GM11168 (cell line): Measurements from ENCODE around the gene POLR2J.
"Not testable (repeated sequence)": the region's sequence is repeated elsewhere in the genome, so short reads cannot be mapped to it uniquely, and the experiment has no call there.

Experiments used
- in situ Hi-C: fragments of 300-500 bp; cut with MboI; formaldehyde crosslinking; loops from one replicate; pipeline ENCODE4 v1.12.0; 2022; ENCODE audit warnings: low sequenced_read_pairs; ENCODE audit not compliant: unreplicated experiment

POLR2J gene

DNA sequence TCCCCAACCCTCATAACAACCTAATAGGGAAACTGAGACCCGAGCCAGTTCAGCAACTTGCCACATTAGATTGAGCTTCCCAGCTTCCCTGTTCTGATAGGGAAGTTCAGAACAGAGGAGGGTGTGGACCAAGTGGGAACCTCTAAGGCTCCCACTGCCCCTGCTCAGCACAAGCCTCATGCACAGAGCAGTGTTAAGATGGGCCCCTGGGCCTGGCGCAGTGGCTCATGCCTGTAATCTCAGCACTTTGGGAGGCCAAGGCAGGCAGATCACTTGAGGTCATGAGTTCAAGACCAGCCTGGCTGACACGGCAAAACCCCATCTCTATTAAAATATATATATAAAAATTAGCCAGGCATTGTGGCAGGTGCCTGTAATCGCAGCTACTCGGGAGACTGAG lies 18.6 kb upstream of the POLR2J start:
- in situ Hi-C loops: not testable (repeated sequence)

DNA sequence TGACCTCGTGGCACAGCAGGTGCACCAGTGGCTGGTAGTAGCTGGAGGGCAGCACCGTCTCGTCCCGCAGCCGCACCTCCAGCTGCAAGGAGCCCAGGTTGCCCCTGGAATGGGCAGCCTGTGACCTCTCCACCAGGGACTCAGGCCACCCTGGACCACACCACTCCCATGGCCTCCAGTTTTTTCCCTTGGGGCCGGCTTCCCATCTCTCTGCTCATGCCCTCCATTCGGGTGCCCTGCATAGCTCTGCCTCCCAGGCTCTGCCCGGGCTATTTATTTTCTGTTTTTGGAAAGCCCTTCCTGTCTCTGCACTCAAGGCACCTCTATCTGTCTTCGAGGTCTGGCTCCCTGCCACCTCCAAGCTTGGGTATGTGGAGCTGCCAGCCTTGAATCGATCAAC lies 18.1 kb upstream of the POLR2J start:
- in situ Hi-C loops: not testable (repeated sequence)

DNA sequence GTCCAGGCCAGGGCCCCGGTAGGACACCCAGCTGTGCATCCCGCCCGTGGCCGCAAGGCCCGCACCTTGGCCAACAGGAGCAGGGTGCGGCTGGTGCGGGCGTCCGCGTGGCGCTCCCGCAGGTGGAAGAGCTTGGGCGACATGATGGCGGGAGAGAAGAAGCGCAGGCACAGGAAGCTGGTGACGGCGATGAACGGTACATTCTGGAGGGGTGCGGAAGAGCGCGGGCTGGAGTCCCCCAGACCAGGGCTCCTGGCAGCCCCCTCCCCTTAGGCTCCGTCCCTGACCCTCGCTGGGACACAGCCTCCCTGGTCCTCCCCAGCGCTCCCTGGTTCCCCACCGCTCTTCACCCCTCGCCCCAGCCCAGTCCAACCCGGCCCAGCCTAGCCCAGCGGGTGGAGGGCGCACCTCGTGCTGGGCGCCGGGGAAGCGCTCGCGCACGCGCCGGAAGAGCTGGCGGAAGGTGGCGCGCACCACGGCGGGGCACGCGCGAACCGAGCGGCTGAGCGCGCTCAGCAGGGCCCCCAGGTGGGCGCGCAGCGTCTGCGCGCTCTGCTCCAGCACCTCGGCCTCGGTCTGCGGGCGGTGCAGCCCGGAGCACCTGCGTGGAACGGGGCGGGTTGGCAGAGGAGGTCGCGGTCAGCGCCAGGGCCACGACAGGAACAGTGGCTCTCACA lies 15.9 kb upstream of the POLR2J start:
- in situ Hi-C loops: not testable (repeated sequence)

DNA sequence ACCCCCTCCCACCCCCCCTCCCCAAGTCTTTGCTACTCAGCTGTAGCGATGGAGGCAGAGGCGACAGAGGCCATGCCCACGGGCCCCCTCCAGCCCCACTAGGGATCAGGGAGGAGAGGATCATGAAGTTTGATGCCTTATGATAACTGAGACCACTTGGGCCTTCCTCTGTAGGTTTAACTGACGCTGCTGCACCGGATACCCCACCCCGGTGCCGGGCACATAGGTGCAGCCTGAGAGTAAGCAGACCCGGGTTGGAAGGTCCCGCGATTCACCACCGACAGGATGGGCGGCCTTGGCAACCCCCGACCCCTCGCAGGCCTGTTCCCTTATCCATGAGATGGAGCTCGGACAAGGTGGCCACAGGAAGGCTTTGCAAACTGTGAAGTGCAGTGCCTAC lies 15.3 kb upstream of the POLR2J start:
- in situ Hi-C loops: not testable (repeated sequence)

DNA sequence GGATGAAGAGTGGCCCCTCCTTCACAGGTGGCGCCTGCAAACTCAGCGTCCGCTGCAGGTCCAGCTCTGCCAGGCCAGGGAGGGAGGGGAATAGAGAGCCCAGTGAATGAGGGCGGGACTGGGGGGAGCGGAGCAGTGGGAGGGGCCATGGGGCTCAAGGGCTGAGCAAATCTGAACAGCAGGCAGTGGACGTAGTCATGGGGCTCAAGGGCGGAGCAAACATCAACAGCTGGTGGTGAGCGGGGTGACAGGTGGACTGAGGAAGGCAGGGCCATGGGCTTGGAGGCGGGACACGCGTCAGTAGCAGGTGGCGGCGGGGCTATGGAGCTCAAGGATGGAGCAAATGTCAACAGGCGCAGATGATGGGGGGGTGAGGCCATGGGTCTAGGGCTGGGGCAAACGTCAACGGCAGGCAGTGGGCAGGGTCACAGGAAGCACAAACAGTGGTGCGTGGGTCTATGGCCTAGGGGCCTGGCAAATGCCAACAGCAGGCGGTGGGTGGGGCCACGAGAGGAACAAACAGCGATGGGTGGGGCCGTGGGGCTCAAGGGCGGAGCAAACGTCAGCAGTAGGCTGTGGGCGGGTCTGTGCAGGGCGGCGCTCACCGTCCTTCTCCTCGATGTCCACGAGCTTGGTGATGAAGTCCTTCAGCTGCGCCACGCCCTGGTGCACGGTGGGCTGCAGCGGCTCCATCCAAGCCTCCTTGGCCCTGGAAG lies 14.7 kb upstream of the POLR2J start:
- in situ Hi-C loops: not testable (repeated sequence)

DNA sequence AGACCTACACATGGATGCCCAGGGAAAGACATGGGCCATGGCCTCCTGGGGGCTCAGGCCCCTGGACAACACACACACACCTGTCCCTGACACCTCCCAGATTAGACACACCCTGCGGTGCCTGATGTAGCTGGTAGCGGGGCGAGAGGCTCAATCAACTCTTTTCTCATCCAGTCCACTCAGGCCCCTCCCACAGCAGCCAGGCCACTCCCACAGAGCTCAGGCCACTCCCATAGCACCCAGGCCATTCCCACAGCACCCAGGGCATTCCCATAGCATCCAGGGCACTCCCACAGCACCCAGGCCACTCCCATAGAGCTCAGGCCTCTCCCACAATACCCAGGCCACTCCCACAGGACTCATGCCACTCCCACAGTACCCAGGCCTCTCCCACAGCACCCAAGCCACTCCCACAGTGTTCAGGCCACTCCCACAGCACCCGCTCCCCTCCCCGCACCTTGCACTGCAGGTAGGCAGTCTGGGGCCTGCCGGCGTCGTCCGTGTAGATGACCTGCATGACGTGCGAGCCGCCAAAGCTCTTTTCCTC lies 11.9 kb upstream of the POLR2J start:
- in situ Hi-C loops: not testable (repeated sequence)

DNA sequence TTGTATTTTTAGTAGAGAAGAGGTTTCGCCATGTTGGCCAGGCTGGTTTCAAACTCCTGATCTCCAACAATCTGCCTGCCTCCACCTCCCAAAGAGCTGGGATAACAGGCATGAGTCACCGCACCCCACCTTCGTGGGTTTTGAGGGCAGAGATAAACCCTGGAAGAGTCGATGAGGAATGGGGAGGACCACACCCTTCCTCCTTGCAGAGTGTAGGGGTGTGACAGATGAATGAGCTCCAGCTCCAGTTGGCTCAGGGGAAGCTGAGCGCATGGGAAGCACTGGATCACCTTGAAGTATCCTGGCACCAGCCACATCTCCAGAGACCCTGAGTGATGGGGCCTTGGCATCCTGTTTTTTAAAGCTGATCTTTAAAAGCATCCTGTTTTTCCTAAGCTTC lies 5.6 kb upstream of the POLR2J start:
- in situ Hi-C loops: not testable (repeated sequence)

DNA sequence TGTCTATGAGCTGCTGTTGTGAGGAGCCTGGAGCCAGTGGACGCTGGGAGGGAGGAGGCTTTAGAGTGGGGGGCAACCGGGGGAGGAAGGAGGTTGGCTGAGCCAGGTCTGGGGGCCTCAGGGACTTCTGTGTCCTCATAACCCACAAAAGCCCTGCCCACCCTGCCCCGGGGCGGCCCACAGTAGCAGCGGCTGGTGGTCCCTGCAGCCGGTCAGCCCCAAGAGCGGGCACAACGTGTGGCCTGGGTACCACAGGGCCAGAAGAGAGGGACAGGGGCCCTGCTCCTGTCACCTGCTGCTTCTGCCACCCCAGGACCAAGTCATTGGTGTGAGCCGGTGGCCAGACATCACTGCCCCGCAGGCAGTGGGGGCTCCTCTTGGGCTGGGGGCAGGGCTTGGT lies 3.2 kb upstream of the POLR2J start:
- in situ Hi-C loops: not testable (repeated sequence)

DNA sequence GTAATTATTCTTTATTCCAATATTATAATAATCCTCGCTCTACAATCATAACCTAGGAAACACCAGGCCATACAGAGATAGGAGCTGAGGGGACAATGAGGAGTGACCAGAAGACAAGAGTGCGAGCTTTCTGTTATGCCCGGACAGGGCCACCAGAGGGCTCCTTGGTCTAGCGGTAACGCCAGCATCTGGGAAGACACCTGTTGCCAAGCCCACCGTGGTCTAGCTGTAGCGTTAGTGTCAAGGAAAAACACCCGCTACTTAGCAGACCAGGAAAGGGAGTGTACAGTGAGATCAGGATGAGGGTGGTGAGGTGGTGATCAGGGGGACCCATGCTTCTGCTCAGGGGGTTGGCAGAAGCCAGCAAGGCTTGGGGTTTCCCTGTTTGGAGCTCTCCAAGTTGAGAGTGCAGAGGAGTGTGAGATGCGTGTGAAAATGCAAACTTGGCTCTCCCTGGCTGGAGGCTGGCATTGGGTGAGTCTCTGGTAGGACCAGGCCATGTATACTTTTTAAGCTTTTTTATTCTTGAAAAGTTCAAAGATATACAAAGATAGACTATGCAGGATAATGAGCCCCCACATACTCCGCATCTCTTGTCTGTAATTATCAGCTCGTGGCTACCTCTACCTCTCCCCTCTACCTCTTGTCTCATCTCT lies 1.4 kb upstream of the POLR2J start:
- in situ Hi-C loops: not testable (repeated sequence)

DNA sequence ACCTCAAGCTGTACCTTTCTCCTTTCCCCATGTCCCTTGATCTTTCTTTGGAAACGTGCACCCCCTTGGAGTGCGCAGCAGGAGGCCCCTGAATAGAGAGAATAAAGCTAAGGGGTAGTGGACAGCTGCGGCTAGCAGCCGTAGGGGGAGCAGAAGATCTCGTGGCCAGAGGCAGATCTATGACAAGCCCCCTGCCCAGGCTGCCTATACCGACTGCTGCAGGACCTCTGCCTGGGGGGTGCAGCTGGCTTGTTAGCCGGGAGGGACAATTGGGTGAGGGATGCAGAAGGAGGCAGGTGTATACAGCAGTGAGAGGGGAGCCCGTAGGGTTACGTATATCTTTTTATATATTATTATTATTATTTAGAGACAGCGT lies 475 bp upstream of the POLR2J start:
- in situ Hi-C loops: not testable (repeated sequence)

DNA sequence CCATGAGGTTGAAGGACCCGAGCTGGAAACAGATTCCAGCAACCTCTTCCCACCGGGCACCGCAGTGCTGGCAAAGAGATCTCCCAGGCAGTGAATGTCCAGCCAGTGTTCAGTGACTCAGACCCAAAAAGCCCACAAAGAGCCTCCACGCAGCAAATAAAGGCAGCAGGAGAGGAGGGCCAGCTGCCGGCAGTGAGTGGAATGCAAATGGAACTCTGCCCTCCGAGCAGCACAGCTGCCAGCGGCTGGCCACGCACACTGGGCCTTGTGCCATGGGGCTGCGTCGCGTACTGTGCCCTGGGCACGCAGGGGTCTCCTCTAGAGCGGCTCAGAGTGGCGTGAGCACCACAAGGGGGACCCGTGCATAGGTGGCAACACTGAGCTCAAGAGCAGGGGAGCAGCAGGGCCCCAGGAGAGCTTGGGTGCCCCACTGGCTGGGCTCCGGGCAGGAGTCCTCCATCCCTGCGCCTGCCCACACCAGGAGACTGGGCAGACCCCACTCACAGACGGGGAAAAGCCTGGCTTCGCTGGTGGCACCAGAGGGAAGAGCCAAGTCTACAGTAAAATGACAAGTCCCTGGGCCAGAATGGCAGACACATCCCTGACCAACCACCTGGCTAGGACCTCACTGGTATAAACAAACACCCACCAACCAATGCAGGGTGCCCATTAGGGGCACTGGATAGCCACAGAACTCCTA lies 3.8 kb downstream of the POLR2J start:
- in situ Hi-C loops: not testable (repeated sequence)

DNA sequence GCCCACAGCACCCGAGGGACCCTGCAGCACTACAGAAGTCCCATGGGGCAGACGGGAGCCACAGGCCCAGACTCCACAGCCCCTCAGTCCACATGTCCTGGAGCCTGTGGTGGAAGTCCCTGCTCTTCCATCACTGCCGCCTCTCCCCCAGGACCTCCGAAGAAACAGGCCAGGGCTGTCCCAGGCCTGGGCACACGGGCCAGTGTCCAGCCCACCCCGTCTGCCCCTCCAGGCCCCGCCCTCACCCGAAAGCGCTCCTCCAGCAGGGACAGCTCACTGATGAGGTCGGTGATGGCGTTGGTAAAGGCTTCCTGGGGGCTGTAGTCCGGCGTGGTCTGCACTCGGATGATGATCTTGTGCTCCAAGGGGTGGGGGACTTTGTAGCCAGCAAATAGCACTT lies 4.6 kb downstream of the POLR2J start:
- in situ Hi-C loops: not testable (repeated sequence)

DNA sequence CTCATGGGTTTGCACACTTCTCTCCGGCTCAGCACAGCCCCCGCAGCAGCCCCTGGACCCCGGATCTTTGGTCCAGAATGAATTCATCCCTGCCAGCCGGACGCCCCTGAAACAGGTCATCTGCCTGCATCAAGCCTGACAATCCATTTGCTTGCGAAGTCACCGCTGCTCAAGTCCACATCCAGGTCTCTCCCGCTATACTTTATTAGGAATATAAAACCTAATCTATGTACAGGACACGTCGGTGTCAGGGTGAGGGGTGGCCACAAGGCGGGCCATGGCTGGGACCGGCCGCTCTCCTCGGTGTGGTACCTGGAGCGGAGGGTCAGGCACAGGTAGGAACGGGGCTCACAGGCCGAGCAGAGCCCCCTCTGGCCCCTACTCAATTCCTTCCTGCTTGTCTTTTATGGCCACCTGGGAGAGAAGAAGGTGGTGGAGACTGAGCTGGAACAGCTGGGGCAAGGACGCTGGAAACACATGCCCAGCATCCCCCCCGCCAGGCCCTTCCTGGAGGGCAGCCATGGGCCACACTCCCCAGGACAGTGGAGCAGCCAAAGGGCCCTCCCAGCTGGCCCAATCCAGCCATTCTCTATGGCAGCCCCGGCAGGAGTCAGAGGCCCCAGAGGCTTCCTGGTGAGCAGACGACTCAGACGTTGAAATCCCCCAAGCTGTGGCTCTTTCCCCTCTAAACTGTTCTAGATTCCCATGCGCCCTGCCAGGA lies 5.3 kb downstream of the POLR2J start:
- in situ Hi-C loops: no loop called here

DNA sequence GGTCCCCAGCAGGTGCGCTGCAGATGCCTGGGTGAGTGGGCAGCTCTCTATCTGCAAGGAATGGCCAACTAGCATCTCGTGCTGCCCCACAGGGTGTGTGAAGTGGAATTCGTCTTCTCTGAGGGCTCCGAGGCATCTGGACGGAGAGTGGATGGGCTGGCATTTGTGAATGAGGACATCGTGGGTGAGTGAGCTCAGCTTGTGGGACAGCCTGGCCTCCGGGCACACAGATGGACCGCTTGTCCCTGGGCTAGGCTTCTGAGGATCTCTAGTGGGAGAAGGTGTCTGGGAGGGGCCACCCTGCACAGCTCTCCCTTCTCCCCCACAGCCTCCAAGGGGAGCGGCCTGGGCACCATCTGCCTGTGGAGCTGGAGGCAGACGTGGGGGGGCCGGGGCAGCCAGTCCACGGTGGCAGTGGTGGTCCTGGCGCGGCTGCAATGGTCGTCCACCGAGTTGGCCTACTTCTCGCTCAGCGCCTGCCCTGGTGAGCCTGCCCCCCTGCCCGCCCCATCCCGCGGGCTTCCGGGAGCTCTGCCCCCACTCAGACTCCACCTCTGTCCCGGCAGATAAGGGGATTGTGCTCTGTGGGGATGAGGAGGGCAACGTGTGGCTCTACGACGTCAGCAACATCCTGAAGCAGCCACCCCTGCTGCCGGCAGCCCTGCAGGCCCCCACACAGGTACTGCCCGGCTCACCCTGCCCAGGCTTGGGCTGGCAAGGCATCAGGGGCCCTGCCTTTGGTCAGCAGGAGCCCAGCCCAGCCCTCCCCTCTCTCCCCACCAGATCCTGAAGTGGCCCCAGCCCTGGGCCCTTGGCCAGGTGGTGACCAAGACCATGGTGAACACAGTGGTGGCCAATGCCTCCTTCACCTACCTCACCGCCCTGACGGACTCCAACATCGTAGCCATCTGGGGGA lies 6.3 kb downstream of the POLR2J start:
- in situ Hi-C loops: no loop called here

DNA sequence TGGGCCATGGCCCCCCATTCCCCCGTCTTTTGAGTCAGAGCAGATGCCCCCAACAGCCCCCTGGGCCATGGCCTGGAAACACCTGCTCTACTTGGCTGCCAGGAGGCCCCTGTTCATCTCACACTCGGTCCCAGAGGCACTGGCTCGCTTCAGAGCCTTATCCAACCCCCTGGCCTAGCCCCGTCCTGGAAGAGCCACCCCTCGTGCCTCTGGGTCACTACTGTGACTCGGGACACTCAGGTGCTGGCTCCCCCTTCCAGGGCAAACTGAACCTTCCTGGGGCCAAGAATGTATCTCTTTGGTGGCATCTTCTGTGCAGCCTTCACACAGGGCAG lies 7.0 kb downstream of the POLR2J start:
- in situ Hi-C loops: no loop called here

DNA sequence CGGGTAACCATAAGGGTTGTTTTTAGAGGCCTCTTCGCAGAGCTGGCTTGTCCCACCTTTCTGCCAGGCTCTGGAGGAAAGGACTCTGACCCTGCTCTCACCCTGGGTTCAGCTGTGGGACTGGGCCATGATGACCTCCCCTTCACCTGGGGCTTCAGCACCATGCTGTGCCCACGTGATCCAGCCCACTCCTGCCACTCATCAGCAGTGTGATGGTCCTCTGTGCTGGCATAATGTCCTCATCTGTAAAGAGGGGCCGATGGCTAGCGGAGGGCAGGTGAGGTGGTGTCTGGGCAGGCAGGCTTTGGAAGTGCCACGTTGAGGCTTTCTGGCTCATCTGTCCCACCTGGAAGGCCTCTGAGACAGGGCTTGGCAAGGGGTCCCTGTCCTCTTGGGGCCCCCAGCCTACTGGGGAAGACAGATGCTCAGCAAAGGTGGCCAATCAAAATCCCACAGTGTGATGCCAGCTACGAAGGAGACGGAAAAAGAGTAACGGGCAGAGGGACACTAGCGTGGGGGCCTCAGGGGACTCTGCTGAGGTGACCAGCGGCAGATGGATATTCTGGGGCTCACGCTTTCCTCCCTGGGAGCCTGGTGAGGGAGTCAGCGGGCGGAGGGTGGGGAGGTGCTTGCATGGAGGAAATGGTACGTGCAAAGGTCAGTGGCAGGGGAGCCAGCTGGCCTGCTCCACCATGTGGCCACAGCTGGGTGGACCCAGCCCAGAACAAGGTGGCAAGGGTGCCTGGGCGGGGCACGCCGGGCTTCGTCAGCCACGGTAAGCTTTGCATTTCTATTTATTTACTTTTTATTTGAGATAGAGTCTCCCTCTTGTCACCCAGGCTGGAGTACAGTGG lies 8.5 kb downstream of the POLR2J start:
- in situ Hi-C loops: no loop called here

DNA sequence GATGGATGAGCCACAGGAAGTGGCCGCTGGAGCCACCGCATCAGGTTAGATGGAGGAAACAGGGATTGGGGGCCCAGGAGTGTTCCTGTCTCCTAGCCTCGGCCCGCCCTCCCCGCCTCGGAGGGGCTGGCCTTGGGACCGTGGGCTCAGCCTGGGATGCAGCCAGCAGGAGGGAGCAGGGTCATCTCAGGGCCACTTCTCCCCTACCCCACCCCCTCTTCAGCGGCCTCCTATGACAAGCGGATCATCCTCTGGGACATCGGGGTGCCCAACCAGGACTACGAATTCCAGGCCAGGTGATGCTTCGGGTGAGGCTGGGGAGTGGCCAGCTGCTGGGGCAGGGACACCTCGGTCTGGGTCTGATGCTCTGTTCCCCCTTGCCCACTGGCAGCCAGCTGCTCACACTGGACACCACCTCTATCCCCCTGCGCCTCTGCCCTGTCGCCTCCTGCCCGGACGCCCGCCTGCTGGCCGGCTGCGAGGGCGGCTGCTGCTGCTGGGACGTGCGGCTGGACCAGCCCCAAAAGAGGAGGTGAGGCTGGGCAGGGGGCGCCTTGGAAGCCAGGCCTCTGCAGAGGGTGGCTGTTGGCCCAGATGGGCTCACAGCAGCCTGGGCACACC lies 9.3 kb downstream of the POLR2J start:
- in situ Hi-C loops: no loop called here
